T1000 (cell line): ENCODE results near the gene SKIC2.
"Not testable (repeated sequence)": the region's sequence is repeated elsewhere in the genome, so short reads cannot be mapped to it uniquely, and the experiment has no call there.

Experiments used
- DNase-seq: peaks from one replicate; lab custom pipeline; 2025; ENCODE audit warnings: mixed read lengths; lab: John Stamatoyannopoulos, UW

SKIC2 gene

GRCh38 chr6:32004393-32004792 lies 45.4 kb downstream of the SKIC2 start:
- DNase-seq: not testable (repeated sequence)

GRCh38 chr6:32004864-32005537 lies 46.0 kb downstream of the SKIC2 start:
- not testable (repeated sequence) for DNase-seq

GRCh38 chr6:32005538-32005880 lies 46.5 kb downstream of the SKIC2 start:
- not testable (repeated sequence) for DNase-seq

- not testable (repeated sequence) for DNase-seq
These were observed 47.1 kb downstream of the SKIC2 start for GRCh38 chr6:32005991-32006529.

- not testable (repeated sequence) for DNase-seq
These were observed 48.1 kb downstream of the SKIC2 start for GRCh38 chr6:32007086-32007485.

GRCh38 chr6:32008037-32008436 lies 49.1 kb downstream of the SKIC2 start:
- not testable (repeated sequence) for DNase-seq

- DNase-seq: not testable (repeated sequence)
These were observed 49.6 kb downstream of the SKIC2 start for GRCh38 chr6:32008616-32009015.

- DNase-seq: not testable (repeated sequence)
These were observed 50.6 kb downstream of the SKIC2 start for GRCh38 chr6:32009537-32009936.

GRCh38 chr6:32010856-32011530 lies 52.0 kb downstream of the SKIC2 start:
- not testable (repeated sequence) for DNase-seq

- not testable (repeated sequence) for DNase-seq
These were observed 54.1 kb downstream of the SKIC2 start for GRCh38 chr6:32012941-32013617.

- DNase-seq: not testable (repeated sequence)
These were observed 54.8 kb downstream of the SKIC2 start for GRCh38 chr6:32013738-32014137.

GRCh38 chr6:32014547-32014946 lies 55.6 kb downstream of the SKIC2 start, which contains the start of gene C4B:
Gene C4B, plus strand, starts transcription at chr6:32014795. Its CDS starts 51 bp downstream, at chr6:32014846.
- DNase-seq: not testable (repeated sequence)
